22Rv1 (cell line): ENCODE measurements around the gene CDH12.

Experiments
- ZFX ChIP-seq: fragments of 450-650 bp; IDR thresholded peaks from 2 replicates; pipeline ENCODE4 v1.6.1; 2017; ENCODE audit warnings: antibody characterized with exemption, borderline replicate concordance
- TF ChIP-seq, protein P1 (sequence below): fragments of 450-650 bp; IDR thresholded peaks from 2 replicates; pipeline ENCODE4 v1.5.1; 2017; ENCODE audit warnings: mild to moderate bottlenecking

- TF ChIP-seq, protein P1, sequence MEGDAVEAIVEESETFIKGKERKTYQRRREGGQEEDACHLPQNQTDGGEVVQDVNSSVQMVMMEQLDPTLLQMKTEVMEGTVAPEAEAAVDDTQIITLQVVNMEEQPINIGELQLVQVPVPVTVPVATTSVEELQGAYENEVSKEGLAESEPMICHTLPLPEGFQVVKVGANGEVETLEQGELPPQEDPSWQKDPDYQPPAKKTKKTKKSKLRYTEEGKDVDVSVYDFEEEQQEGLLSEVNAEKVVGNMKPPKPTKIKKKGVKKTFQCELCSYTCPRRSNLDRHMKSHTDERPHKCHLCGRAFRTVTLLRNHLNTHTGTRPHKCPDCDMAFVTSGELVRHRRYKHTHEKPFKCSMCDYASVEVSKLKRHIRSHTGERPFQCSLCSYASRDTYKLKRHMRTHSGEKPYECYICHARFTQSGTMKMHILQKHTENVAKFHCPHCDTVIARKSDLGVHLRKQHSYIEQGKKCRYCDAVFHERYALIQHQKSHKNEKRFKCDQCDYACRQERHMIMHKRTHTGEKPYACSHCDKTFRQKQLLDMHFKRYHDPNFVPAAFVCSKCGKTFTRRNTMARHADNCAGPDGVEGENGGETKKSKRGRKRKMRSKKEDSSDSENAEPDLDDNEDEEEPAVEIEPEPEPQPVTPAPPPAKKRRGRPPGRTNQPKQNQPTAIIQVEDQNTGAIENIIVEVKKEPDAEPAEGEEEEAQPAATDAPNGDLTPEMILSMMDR, result no peak
- no peak for TF ChIP-seq ZFX
These were observed 990.2 kb downstream of the CDH12 start for GRCh38 chr5:21862986-21863385.
